HL-60 (cell line): ENCODE results near the gene CNTNAP4.

Experiments
- DNase-seq, 2 experiments: peaks; one replicate each; pipeline ENCODE4 v3.0.0-alpha.2; 2010 to 2020; ENCODE audit warnings: low read depth in 1 of 2, low spot score in 1 of 2
- H3K27ac ChIP-seq: fragments of 250-450 bp; sonication (Bioruptor Pico); replicated peaks from 2 replicates; pipeline ENCODE4 v1.5.1; 2020; ENCODE audit warnings: mild to moderate bottlenecking, moderate library complexity
- H3K27me3 ChIP-seq: fragments of 250-450 bp; sonication (Bioruptor Pico); 2 replicates; pipeline ENCODE4 v1.5.1; 2021; ENCODE audit warnings: mild to moderate bottlenecking, moderate library complexity; ENCODE audit not compliant: insufficient read depth, poor library complexity, severe bottlenecking
- H3K4me3 ChIP-seq: replicated peaks from 2 replicates; pipeline ENCODE4 v1.5.1; 2011; ENCODE audit warnings: mild to moderate bottlenecking, control low read depth, low read length; ENCODE audit not compliant: insufficient read depth
- GABPA ChIP-seq: IDR thresholded peaks from 2 replicates; pipeline ENCODE4 v1.6.1; 2012; ENCODE audit warnings: low read depth
- POLR2AphosphoS5 ChIP-seq: IDR thresholded peaks from 2 replicates; pipeline ENCODE4 v1.6.1; 2012; ENCODE audit warnings: low read depth
- SPI1 ChIP-seq: IDR thresholded peaks from 2 replicates; pipeline ENCODE4 v1.6.1; 2012; ENCODE audit warnings: low read depth, mild to moderate bottlenecking, borderline replicate concordance
- long read RNA-seq: library from polyadenylated mRNA; unstranded; transcript quantifications from one replicate; pipeline ENCODE4 v2.0.0, GENCODE V29; 2020
- TF ChIP-seq, protein P1 (sequence below): IDR thresholded peaks from one replicate; pipeline ENCODE4 v1.5.1; 2011; ENCODE audit warnings: low read length, control low read depth, inconsistent platforms; ENCODE audit not compliant: insufficient read depth
- TF ChIP-seq, protein P2 (sequence below): IDR thresholded peaks from 2 replicates; pipeline ENCODE4 v1.6.1; 2012; ENCODE audit warnings: low read depth; ENCODE audit not compliant: insufficient replicate concordance

Gene CNTNAP4
- long read RNA-seq, full-length matches to known transcripts, result 5 of 88 reads
- long read RNA-seq, partial matches to known transcripts, result 22 of 88 reads
- long read RNA-seq, other reads (novel, unspliced or antisense), result 61 of 88 reads

DNA sequence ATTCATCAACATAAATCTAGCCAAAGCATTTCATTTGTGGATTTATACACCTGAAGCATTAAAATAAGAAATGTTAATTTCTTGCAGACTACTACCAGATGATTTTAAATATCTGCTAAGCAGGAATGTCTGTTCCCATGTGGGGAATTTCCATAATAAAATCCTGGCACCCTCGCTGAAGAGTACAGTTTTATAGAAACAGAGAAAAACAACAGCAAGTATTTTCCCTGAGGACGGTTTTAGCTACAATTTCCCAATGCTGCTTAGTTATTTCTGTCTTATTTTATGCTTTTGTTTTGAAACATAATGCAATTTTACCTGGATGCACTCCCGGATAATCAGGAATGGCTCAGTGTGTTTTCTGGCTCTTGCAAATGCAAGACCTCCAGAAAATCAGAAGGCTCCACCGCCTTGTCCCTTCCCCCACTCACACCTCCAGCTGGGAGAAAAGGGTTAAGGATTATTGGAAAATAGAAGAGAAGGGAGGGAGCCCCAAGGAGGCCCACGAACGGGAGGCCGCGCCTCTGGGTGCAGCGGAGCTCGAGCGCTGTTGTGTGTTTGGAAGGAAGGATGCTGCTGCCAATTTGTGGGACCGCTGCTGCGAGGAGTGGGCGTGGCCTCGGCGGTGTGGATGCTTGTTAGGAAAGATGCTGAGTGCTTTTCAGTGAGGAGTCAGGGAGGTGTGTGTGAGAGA is at the start of gene CNTNAP4:
Gene CNTNAP4, plus strand, starts transcription at position 657 of the 694 bp plus-strand sequence. CDS start 262 bp downstream, outside the sequence.
- DNase-seq, result no peak

DNA sequence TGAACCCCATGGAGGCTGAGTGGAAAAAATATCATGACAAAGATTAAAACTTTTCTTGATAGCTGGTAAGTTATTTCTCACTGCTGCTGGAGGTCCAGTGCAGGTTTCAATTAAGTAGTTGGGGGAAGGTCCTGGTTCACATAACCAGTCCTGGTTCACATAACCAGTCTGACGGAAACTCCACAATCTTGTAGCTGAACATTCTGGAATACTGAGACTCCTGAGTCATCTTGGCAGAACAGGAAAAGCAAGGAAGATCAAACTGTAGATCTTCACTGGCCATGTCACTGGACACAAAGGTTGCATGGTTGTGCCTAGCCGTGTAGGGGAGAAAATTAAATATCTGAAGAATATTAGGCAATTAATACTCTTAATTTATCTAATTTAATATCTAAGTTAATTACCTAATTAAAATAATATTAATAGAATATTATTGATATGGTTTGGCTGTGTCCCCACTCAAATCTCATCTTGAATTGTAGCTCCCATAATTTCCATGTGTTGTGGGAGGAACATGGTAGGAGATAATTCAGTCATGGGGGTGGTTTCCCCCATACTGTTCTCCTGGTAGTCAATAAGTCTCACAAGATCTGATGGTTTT is 48.6 kb upstream of the CNTNAP4 start:
- no peak for DNase-seq
- H3K27me3 ChIP-seq, result no peaks in the 10 kb centered on the region
- TF ChIP-seq POLR2AphosphoS5 (no peak), GABPA (no peak), SPI1 (no peak)
- TF ChIP-seq, protein P1, sequence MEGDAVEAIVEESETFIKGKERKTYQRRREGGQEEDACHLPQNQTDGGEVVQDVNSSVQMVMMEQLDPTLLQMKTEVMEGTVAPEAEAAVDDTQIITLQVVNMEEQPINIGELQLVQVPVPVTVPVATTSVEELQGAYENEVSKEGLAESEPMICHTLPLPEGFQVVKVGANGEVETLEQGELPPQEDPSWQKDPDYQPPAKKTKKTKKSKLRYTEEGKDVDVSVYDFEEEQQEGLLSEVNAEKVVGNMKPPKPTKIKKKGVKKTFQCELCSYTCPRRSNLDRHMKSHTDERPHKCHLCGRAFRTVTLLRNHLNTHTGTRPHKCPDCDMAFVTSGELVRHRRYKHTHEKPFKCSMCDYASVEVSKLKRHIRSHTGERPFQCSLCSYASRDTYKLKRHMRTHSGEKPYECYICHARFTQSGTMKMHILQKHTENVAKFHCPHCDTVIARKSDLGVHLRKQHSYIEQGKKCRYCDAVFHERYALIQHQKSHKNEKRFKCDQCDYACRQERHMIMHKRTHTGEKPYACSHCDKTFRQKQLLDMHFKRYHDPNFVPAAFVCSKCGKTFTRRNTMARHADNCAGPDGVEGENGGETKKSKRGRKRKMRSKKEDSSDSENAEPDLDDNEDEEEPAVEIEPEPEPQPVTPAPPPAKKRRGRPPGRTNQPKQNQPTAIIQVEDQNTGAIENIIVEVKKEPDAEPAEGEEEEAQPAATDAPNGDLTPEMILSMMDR, result no peak
- TF ChIP-seq, protein P2, sequence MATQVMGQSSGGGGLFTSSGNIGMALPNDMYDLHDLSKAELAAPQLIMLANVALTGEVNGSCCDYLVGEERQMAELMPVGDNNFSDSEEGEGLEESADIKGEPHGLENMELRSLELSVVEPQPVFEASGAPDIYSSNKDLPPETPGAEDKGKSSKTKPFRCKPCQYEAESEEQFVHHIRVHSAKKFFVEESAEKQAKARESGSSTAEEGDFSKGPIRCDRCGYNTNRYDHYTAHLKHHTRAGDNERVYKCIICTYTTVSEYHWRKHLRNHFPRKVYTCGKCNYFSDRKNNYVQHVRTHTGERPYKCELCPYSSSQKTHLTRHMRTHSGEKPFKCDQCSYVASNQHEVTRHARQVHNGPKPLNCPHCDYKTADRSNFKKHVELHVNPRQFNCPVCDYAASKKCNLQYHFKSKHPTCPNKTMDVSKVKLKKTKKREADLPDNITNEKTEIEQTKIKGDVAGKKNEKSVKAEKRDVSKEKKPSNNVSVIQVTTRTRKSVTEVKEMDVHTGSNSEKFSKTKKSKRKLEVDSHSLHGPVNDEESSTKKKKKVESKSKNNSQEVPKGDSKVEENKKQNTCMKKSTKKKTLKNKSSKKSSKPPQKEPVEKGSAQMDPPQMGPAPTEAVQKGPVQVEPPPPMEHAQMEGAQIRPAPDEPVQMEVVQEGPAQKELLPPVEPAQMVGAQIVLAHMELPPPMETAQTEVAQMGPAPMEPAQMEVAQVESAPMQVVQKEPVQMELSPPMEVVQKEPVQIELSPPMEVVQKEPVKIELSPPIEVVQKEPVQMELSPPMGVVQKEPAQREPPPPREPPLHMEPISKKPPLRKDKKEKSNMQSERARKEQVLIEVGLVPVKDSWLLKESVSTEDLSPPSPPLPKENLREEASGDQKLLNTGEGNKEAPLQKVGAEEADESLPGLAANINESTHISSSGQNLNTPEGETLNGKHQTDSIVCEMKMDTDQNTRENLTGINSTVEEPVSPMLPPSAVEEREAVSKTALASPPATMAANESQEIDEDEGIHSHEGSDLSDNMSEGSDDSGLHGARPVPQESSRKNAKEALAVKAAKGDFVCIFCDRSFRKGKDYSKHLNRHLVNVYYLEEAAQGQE, result no peak
- no peak overlapping the region for H3K4me3 ChIP-seq
- H3K27ac ChIP-seq, result no peak overlapping the region

More for the DNA sequence above, at the start of gene CNTNAP4:
- TF ChIP-seq, protein P1, result no peak
- TF ChIP-seq, protein P2, result no peak
- TF ChIP-seq SPI1 (no peak), POLR2AphosphoS5 (no peak), GABPA (no peak)
- no peak within 1 kb of the TSS for H3K4me3 ChIP-seq
- peaks cover 9% of the 10 kb centered on the region for H3K27me3 ChIP-seq
- H3K27ac ChIP-seq, result no peak within 1 kb of the TSS

DNA sequence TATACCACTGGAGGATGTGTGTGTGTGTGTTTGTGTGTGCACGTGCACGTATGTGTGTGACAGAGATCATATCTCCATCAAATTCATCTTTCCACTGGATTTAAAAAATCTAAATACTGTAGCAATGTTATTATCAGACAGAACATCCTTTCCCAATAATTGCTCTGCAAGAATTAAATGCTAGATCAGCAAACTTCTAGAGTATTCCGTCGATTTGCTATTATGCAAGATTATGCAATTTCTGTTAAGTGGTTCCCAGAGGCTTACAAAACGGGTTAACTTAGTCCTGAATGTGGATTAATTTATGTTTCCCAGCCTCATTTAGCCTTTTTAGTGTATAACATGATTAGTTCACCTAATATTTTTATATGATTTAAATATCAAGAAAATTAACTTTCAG is 44.5 kb upstream of the CNTNAP4 start:
- H3K4me3 ChIP-seq, result no peak overlapping the region

More for the DNA sequence above, 44.5 kb upstream of the CNTNAP4 start:
- Histone ChIP-seq H3K27ac (no peak overlapping the region), H3K27me3 (no peaks in the 10 kb centered on the region)
- TF ChIP-seq SPI1 (no peak), GABPA (no peak), POLR2AphosphoS5 (no peak)
- TF ChIP-seq, protein P1, result no peak
- TF ChIP-seq, protein P2, result no peak
- DNase-seq, result no peak
